ENCODE measurements around the gene MAP10. TPM values are rescaled to one million over a fixed set of nuclear protein-coding genes. Genes with fewer than 3 reads are reported as not detected.

MAP10 gene
- total RNA-seq, 1 donor from 2014 or later: 1.1 TPM

- DNase-seq (ENCODE audit: low spot score): no peak
Observed at GRCh38 chr1:232797856-232798510, 7.2 kb upstream of the MAP10 start.

DNA sequence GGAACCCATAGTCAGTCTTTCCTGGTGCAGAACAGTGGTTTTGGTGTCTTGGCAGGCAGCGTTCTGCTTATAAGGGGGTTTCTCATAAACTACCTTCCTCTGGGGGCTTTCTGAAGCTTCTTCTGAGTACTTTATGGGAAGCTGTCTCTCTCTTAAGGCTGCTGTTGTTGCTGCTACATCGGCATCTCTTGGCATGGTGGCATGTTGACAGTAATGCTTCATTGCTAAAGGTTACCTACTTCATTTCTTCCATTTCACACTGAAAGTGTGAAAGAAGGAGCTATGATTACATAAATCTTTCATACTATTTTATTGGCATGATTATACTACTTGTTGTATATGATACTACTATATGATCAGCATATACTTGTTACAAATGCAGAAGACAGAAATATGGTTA, 6.3 kb upstream of the MAP10 start:
- DNase-seq (ENCODE audit: low spot score): no peak

DNA sequence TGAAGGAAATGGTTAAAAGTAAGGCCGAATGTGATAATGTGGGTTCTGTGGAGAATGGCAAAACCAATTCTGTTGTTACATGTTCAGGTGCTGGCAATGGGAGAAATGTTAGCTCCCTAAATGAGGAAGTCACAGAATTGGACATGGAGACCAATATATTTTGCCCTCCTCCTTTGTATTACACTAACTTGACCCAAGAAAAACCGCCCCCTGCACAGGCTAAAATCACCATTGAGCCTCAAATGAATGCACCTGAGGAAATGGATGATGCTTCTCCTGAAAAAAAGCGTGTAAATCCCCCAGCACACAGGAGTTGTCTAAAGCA, 932 bp downstream of the MAP10 start:
- DNase-seq (ENCODE audit: low spot score): no peak

- DNase-seq (ENCODE audit: low spot score): no peak
Observed at GRCh38 chr1:232810856-232811255, 5.6 kb downstream of the MAP10 start.

- DNase-seq (ENCODE audit: low spot score): no peak
Observed at GRCh38 chr1:232812560-232812959, 7.3 kb downstream of the MAP10 start.

DNA sequence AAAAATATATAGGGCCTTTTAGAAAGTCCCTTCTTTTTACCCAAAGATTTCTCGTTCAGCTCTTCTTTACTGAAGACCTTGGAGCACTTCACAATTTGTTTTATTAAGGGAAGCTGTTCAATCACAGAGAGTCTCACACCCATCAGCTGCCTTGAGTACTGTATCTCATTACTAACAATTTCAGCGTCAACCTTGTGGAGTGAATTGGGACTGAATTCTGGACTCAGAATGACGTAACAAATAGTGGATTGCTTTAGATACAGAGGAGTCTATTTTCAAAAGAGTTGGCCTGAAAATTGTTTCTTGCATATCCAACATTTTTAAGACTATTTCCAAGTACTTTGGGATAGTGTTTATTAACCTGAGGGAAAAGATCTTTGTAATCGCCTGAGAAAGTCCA, 7.9 kb downstream of the MAP10 start:
- no peak for DNase-seq (ENCODE audit: low spot score)

GRCh38 chr1:232813760-232814159, 8.5 kb downstream of the MAP10 start:
- DNase-seq (ENCODE audit: low spot score): no peak

DNA sequence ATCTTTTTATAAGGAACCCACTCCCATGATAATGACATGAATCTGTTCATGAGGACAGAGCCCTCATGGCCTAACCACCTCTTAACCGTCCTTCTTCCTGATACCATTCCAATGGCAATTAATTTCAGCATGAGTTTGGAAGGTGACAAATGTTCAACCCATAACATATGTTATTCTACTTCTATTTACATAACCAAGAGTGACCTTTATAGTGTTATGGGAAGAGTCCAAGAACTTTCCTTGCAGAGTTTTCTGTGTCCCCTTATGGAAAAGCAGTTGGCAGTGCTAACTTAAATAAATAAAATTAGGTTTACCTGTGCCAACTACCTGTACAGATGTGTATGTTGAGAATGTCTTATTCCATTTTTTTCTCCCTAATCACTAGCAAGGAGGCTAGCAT, 11.1 kb downstream of the MAP10 start:
- no peak for DNase-seq (ENCODE audit: low spot score)

GRCh38 chr1:232818040-232818439, 12.8 kb downstream of the MAP10 start:
- no peak for DNase-seq (ENCODE audit: low spot score)

GRCh38 chr1:232820431-232820830, 15.2 kb downstream of the MAP10 start:
- no peak for DNase-seq (ENCODE audit: low spot score)

DNA sequence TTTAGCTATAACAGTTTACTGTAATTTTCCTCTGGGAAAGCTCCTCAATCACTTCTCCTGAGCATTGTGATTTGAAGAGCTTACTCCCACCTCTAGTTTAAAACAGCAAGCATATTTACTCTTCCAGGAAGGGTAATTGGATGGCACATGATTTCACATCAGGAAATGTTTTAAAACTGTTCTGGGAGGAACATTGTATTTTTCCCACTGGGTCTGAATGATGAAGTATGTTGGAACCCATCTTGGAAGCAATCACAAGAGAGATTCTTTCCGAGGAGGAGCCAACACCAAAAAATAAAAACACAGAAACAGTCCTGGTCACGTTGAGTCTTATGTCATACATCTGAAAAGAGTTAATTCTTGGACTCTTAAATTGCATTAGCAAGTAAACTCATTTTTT, 17.3 kb downstream of the MAP10 start:
- no peak for DNase-seq (ENCODE audit: low spot score)

DNA sequence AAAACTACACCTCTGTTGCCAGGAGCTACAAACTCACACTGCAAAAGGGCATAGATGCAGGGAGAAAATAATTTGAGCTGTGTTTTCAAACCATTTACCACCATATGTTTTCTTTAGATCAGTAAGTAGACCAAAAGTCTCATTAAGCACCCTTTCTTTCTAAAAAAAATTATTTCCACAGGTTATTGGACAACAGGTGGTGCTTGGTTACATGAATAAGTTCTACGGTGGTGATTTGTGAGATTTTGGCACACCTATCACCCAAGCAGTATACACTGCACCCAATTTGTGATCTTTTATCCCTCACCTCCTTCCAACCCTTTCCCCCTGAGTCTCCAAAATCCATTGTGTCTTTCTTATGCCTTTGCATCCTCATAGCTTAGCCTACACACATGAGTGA, 21.1 kb downstream of the MAP10 start:
- no peak for DNase-seq (ENCODE audit: low spot score)

DNA sequence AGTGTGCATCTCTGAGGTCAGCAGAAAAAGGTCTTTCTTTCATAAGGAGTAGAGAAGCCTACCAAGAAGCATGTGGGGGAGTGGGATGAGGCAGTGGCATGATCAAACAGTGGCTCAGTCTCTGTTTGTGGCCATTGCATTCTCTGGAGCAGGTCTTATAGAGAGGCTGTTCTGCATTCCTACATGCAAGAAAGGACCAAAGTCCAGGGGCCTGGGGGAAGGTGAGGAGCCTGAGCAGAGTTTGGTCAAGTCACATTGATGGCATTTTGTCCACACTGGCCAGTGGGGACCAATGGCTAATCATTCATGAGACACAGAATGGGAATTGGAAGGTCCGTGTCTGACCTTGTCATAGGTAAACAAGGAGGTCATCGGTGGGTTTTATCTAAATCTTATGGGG, 25.4 kb downstream of the MAP10 start:
- no peak for DNase-seq (ENCODE audit: low spot score)

- no peak for DNase-seq (ENCODE audit: low spot score)
Observed at GRCh38 chr1:232831895-232832294, 26.7 kb downstream of the MAP10 start.

GRCh38 chr1:232834066-232834465, 28.9 kb downstream of the MAP10 start:
- no peak for DNase-seq (ENCODE audit: low spot score)

DNA sequence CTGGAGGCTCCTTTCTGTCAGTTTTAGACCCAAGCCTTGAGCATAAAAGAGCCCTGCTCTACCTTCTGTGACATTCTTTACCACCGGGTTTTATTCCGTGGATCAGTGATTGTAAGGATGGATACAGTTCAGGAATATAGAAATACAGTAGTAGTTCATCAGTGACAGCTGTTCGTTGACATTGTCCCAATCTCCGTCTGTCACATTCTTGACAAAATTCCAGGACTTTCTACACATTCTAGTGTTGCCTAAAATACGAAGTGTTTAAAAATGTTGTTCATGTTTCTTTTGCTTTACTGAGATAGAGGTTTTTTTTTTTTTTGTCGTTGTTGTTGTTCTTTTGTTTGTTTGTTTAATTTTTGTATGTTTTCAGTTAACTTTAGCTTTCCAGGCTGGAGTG, 29.9 kb downstream of the MAP10 start:
- no peak for DNase-seq (ENCODE audit: low spot score)

- DNase-seq (ENCODE audit: low spot score): no peak
Observed at GRCh38 chr1:232837087-232837486, 31.9 kb downstream of the MAP10 start.

DNA sequence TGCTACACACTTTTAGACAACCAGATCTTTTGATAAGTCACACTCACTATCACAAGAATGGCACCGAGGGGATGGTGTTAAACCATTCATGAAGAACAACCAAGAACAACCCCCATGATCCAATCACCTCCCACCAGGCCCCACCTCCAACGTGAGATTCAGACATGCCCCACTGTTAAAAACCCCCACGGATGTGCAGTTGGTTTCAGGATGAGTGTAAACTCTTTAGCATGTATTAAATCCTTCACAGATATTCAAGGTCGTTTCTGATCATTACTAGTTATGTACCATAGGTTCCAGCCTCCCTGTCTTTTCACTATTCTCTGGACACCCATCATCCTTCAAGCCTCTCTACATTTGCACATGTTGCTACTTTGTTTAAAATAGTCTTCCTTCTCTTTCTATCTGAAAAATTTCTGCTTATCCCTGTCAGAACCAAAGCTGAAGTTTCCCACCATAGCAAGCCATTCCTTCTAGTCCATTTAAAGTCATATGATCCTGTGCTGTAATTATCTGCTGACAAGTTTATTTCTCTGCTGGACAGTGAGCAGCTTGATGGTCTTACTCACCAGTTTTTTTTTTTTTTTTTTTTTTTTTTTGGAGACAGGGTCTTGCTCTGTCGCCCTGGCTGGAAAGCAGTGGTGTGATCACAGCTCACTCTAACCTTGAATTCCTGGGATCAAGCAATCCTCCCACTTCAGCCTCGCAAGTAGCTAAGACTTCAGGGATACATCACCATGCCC, 36.8 kb downstream of the MAP10 start:
- no peak for DNase-seq (ENCODE audit: low spot score)

DNA sequence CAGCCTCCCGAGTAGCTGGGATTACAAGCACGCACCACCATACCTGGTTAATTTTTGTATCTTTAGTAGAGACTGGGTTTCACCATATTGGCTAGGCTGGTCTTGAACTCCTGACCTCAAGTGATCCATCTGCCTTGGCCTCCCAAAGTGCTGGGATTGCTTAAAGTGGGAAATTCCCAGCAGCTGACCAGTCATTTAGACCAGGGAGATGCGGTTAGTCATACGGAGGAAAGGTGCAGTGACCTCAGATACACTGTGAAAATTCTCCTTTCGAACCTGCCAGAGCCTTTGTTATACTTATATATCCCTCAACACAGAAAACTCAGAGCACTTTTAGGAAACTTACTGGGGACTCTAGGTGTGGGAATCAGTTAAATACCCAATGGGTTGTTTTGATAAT, 39.6 kb downstream of the MAP10 start:
- DNase-seq (ENCODE audit: low spot score): no peak

DNA sequence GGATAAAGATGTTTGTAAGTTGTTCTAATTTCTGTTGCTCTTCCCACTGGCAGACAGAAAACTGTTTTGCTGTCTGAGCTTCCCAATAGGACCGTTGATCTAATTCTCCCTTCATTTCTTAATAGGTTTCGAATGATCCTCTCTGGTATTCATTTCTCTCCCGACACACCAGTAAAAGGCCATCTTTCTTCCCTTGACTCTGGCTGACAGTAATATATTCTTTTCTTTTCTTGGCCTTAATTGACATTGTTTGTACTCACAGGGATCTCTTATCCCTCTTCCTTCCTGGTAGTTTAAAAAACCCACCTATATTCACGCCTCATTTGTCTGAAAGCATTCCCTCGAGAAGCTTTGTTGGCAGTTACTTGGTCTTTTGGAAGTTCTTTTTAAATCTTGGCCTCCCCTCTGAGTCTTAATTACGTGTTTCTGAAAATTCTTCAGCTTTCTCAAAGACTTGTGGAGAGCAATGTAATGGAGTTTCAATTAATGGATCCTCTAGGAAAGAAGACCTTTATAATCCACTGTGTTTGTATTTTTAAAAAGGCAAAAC, 40.3 kb downstream of the MAP10 start:
- no peak for DNase-seq (ENCODE audit: low spot score)

- no peak for DNase-seq (ENCODE audit: low spot score)
Observed at GRCh38 chr1:232851532-232851931, 46.3 kb downstream of the MAP10 start.

DNA sequence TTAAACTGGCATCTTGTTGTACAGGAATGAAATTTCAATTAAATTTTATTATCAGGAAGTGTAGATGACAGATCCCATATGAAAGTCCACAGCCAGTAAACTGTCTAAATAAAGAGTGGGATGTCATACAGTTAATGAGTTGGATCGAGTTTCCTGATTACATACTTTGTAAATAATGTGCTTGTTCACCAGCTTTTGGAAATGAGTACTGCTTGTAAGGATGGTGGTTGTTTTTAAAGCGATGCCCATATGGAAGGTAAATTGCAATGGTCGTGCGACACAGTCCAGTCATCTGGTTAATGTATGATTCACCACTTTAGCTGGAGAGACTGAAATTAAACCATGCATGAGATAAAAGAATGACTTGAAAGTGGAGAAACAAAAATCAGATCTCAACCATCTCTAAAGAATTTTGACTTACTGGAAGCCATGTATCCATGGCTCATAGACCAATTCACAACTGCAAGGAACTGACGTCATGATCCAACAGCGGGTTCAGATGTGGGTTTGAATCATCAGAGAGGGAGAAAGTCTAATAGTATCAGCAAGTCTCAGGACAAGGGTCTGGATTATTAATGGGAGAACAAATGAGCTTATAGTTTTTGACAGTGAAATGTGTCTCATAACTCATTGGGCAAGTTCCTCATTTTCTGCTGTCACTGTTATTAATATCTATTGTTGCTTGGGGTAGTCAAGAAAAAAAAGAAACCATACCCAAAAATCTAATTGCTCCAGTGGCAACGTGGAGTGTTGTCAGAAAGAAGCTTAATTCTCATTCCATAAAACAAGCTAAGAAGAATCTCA, 49.0 kb downstream of the MAP10 start:
- DNase-seq (ENCODE audit: low spot score): no peak
